ENCODE results near the gene PPP3CA.

Gene PPP3CA

GRCh38 chr4:101331017-101331416, 16.3 kb downstream of the PPP3CA start:
- peaks cover 44% of the 10 kb centered on the region for H3K4me1 ChIP-seq (ENCODE audit: low read depth, poor library complexity, severe bottlenecking)
- no peak overlapping the region for H2AFZ ChIP-seq (ENCODE audit: low read depth)
- TF ChIP-seq CTCF (conservative IDR thresholded peaks at IDR 0.05; ENCODE audit: low read depth, low read length) = no peak
- H3K27me3 ChIP-seq (ENCODE audit: insufficient read depth, low read depth) = no peaks in the 10 kb centered on the region
- peaks cover 67% of the 10 kb centered on the region; the same call in 1 of the 2 replicates for H3K79me2 ChIP-seq (ENCODE audit: insufficient read depth, low read depth)
- no peak overlapping the region for H3K4me2 ChIP-seq
- no peaks in the 10 kb centered on the region for H3K36me3 ChIP-seq (ENCODE audit: insufficient read depth)
- no peak overlapping the region for H3K4me3 ChIP-seq (IDR thresholded peaks at IDR 0.05; ENCODE audit: insufficient read depth, low read depth, low read length)
- no peak overlapping the region for H3K9ac ChIP-seq
- peaks cover 17% of the 10 kb centered on the region; the same call in 1 of the 2 replicates for H4K20me1 ChIP-seq (ENCODE audit: insufficient read depth)
- no peak overlapping the region for H3K27ac ChIP-seq

GRCh38 chr4:101329592-101329991, 17.7 kb downstream of the PPP3CA start:
- Histone ChIP-seq H3K27me3 (ENCODE audit: insufficient read depth, low read depth) (no peaks in the 10 kb centered on the region), H3K4me3 (IDR thresholded peaks at IDR 0.05; ENCODE audit: insufficient read depth, low read depth, low read length) (no peak overlapping the region), H3K9ac (no peak overlapping the region), H3K4me1 (ENCODE audit: low read depth, poor library complexity, severe bottlenecking) (peaks cover 30% of the 10 kb centered on the region), H3K79me2 (ENCODE audit: insufficient read depth, low read depth) (peaks cover 56% of the 10 kb centered on the region; the same call in 1 of the 2 replicates), H3K4me2 (no peak overlapping the region), H2AFZ (ENCODE audit: low read depth) (no peak overlapping the region), H4K20me1 (ENCODE audit: insufficient read depth) (peaks cover 13% of the 10 kb centered on the region; the same call in 1 of the 2 replicates), H3K27ac (no peak overlapping the region), H3K36me3 (ENCODE audit: insufficient read depth) (no peaks in the 10 kb centered on the region)
- no peak for TF ChIP-seq CTCF (conservative IDR thresholded peaks at IDR 0.05; ENCODE audit: low read depth, low read length)

GRCh38 chr4:101328063-101328602, 19.2 kb downstream of the PPP3CA start:
- no peak overlapping the region for H3K4me2 ChIP-seq
- no peaks in the 10 kb centered on the region for H3K27me3 ChIP-seq (ENCODE audit: insufficient read depth, low read depth)
- H3K4me3 ChIP-seq (IDR thresholded peaks at IDR 0.05; ENCODE audit: insufficient read depth, low read depth, low read length) = no peak overlapping the region
- no peak overlapping the region for H3K27ac ChIP-seq
- TF ChIP-seq CTCF (conservative IDR thresholded peaks at IDR 0.05; ENCODE audit: low read depth, low read length) = no peak
- peaks cover 25% of the 10 kb centered on the region for H3K4me1 ChIP-seq (ENCODE audit: low read depth, poor library complexity, severe bottlenecking)
- no peaks in the 10 kb centered on the region for H3K36me3 ChIP-seq (ENCODE audit: insufficient read depth)
- H3K9ac ChIP-seq = no peak overlapping the region
- H4K20me1 ChIP-seq (ENCODE audit: insufficient read depth) = 0 out of 2 replicates have a peak, but pooled peaks cover 12% of the 10 kb centered on the region
- H3K79me2 ChIP-seq (ENCODE audit: insufficient read depth, low read depth) = peaks cover 48% of the 10 kb centered on the region; the same call in 1 of the 2 replicates
- no peak overlapping the region for H2AFZ ChIP-seq (ENCODE audit: low read depth)

GRCh38 chr4:101326576-101326975, 20.8 kb downstream of the PPP3CA start:
- Histone ChIP-seq H3K36me3 (ENCODE audit: insufficient read depth) (no peaks in the 10 kb centered on the region), H3K9ac (no peak overlapping the region), H3K79me2 (ENCODE audit: insufficient read depth, low read depth) (peaks cover 44% of the 10 kb centered on the region; the same call in 1 of the 2 replicates), H3K4me2 (no peak overlapping the region), H3K27me3 (ENCODE audit: insufficient read depth, low read depth) (no peaks in the 10 kb centered on the region), H4K20me1 (ENCODE audit: insufficient read depth) (0 out of 2 replicates have a peak, but pooled peaks cover 5% of the 10 kb centered on the region), H3K4me3 (IDR thresholded peaks at IDR 0.05; ENCODE audit: insufficient read depth, low read depth, low read length) (no peak overlapping the region), H2AFZ (ENCODE audit: low read depth) (no peak overlapping the region), H3K4me1 (ENCODE audit: low read depth, poor library complexity, severe bottlenecking) (peaks cover 25% of the 10 kb centered on the region), H3K27ac (no peak overlapping the region)
- no peak for TF ChIP-seq CTCF (conservative IDR thresholded peaks at IDR 0.05; ENCODE audit: low read depth, low read length)

All from KMS-11 (cell line).